NOMO-1 treated with DMSO at 0.1 percent for 48 hours (cell line): ENCODE results near the gene SEMA4B.

Experiments
- DNase-seq: peaks from one replicate; lab custom pipeline; 2025; ENCODE audit not compliant: unreplicated experiment; lab: John Stamatoyannopoulos, UW

Gene SEMA4B

GRCh38 chr15:90203922-90204321, 2.8 kb downstream of the SEMA4B start:
- DNase-seq = no peak

GRCh38 chr15:90205050-90205848, 4.1 kb downstream of the SEMA4B start:
- no peak for DNase-seq

GRCh38 chr15:90205886-90206285, 4.8 kb downstream of the SEMA4B start:
- no peak for DNase-seq

- DNase-seq = no peak
Observed at GRCh38 chr15:90207252-90207651, 6.1 kb downstream of the SEMA4B start.

GRCh38 chr15:90208356-90208755, 7.2 kb downstream of the SEMA4B start:
- DNase-seq = no peak

GRCh38 chr15:90209591-90209990, 8.5 kb downstream of the SEMA4B start:
- DNase-seq = no peak

GRCh38 chr15:90210593-90210992, 9.5 kb downstream of the SEMA4B start:
- no peak for DNase-seq

GRCh38 chr15:90211009-90211408, 9.9 kb downstream of the SEMA4B start:
- DNase-seq = no peak

GRCh38 chr15:90211440-90212143, 10.5 kb downstream of the SEMA4B start:
- no peak for DNase-seq

- no peak for DNase-seq
Observed at GRCh38 chr15:90212221-90213098, 11.3 kb downstream of the SEMA4B start.

GRCh38 chr15:90213122-90213817, 12.1 kb downstream of the SEMA4B start:
- DNase-seq = no peak

- no peak for DNase-seq
Observed at GRCh38 chr15:90213818-90214204, 12.7 kb downstream of the SEMA4B start.

- no peak for DNase-seq
Observed at GRCh38 chr15:90214553-90215196, 13.5 kb downstream of the SEMA4B start.

GRCh38 chr15:90217671-90218394, 16.7 kb downstream of the SEMA4B start:
- DNase-seq = no peak

- peak; percentile 14 for DNase-seq
Observed at GRCh38 chr15:90219421-90220141, 18.5 kb downstream of the SEMA4B start.

GRCh38 chr15:90221246-90221900, 20.2 kb downstream of the SEMA4B start:
- peak; percentile 25 for DNase-seq

GRCh38 chr15:90222547-90222946, 21.4 kb downstream of the SEMA4B start:
- DNase-seq = no peak

- no peak for DNase-seq
Observed at GRCh38 chr15:90223441-90224165, 22.5 kb downstream of the SEMA4B start.
